KOPT-K1 (cell line): ENCODE data around the gene KLHL2.

Experiments
- H3K27ac ChIP-seq: fragments of 200-600 bp; sonication (generic); 2 replicates; pipeline ENCODE4 v1.5.1; 2016; ENCODE audit warnings: antibody characterized with exemption, mild to moderate bottlenecking, low read depth, low read length; ENCODE audit not compliant: poor library complexity, severe bottlenecking
- H3K36me3 ChIP-seq: fragments of 200-600 bp; sonication (generic); 2 replicates; pipeline ENCODE4 v1.5.1; 2017; ENCODE audit warnings: antibody characterized with exemption, mild to moderate bottlenecking, low read length, moderate library complexity; ENCODE audit not compliant: insufficient read depth
- H3K9me3 ChIP-seq: fragments of 200-600 bp; sonication (generic); 2 replicates; pipeline ENCODE4 v1.5.1; 2017; ENCODE audit warnings: antibody characterized with exemption, low read length, mild to moderate bottlenecking; ENCODE audit not compliant: insufficient read depth, poor library complexity, severe bottlenecking

Gene KLHL2

DNA sequence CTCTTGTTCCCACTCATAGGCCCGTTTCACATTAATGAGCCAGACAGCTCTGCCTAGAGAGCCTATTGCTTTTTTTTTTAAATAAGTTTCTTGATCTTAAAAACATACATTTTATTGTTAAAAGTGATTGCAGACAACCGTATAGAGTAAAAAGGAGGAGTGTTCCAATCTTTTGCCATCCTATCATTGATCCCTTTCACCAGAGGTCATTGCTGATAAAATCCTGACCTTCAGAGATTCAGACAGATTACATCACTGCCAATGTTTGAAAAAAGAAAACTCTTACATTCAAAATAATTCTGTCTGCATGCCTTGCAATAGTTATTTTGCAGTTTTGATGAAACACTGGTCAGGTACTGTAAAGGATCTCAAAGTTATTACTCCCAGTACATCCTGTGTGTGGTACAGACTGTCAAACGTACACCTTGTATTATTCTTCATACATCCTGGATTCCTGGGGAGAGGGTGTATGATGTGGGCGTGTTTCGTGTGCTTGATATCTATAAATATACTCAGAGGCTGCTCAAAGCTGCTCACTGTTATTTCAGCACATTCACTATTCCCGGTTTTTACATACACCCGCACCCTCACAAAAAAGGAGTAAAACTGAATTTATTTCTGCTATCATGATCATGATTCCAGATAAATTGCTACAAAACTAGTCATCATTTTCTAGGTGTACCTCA, 15.4 kb upstream of the KLHL2 start:
- Histone ChIP-seq H3K36me3 (no peaks in the 10 kb centered on the region), H3K27ac (no peak overlapping the region), H3K9me3 (no peaks in the 10 kb centered on the region)

GRCh38 chr4:165192500-165192898, 14.9 kb upstream of the KLHL2 start:
- Histone ChIP-seq H3K9me3 (no peaks in the 10 kb centered on the region), H3K27ac (no peak overlapping the region), H3K36me3 (no peaks in the 10 kb centered on the region)

DNA sequence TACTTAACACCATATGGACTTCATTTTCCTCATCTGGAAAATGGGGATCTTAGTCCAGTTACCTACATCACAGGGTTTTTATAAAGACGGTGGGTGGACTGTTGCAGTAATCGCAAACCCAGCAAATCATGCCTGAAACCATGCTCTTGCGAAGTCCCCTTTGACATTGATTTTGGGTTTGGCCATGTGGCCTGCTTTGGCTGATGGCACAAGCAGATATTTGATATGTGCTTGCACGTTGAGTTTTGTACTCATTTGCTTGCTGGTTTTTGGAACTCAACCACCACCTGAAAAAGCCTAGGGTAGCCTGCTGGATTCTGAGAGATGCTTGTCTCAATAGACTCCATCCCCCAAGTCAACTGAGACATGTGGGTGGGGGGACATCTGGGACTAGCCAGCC, 14.4 kb upstream of the KLHL2 start:
- H3K27ac ChIP-seq: no peak overlapping the region
- H3K36me3 ChIP-seq: no peaks in the 10 kb centered on the region
- H3K9me3 ChIP-seq: no peaks in the 10 kb centered on the region

GRCh38 chr4:165194368-165194767, 13.0 kb upstream of the KLHL2 start:
- H3K27ac ChIP-seq: no peak overlapping the region
- H3K9me3 ChIP-seq: no peaks in the 10 kb centered on the region

GRCh38 chr4:165198329-165198728, 9.0 kb upstream of the KLHL2 start:
- H3K9me3 ChIP-seq: no peaks in the 10 kb centered on the region
- H3K27ac ChIP-seq: no peak overlapping the region
- no peaks in the 10 kb centered on the region for H3K36me3 ChIP-seq

More at GRCh38 chr4:165194368-165194767, 13.0 kb upstream of the KLHL2 start:
- H3K36me3 ChIP-seq: no peaks in the 10 kb centered on the region

DNA sequence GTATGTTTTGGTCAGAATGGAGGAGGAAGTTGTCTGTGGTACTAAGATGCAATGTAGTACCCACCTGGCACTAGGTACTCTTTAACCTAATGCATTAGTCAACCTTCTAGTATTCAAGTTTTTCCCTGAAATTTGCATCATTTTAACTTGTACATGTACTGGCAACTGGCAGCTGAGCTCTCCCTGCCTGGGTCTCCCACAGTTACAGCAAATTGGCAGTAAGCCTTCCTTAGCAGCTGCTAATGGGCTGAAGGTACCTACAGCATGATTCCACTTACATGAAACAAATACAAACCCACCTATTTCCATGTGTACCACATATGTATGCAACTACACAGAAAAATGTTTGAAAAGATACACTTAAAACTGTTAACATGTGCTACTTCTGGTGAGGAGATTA, 8.1 kb upstream of the KLHL2 start:
- H3K27ac ChIP-seq: no peak overlapping the region
- H3K36me3 ChIP-seq: no peaks in the 10 kb centered on the region
- no peaks in the 10 kb centered on the region for H3K9me3 ChIP-seq

- no peaks in the 10 kb centered on the region for H3K36me3 ChIP-seq
- H3K27ac ChIP-seq: no peak overlapping the region
- no peaks in the 10 kb centered on the region for H3K9me3 ChIP-seq
Measured at GRCh38 chr4:165199722-165200121, 7.6 kb upstream of the KLHL2 start.

GRCh38 chr4:165201806-165202205, 5.6 kb upstream of the KLHL2 start:
- Histone ChIP-seq H3K27ac (no peak overlapping the region), H3K36me3 (no peaks in the 10 kb centered on the region), H3K9me3 (no peaks in the 10 kb centered on the region)

- H3K9me3 ChIP-seq: no peaks in the 10 kb centered on the region
- no peaks in the 10 kb centered on the region for H3K36me3 ChIP-seq
- no peak overlapping the region for H3K27ac ChIP-seq
Measured at GRCh38 chr4:165203541-165204461, 3.6 kb upstream of the KLHL2 start.

DNA sequence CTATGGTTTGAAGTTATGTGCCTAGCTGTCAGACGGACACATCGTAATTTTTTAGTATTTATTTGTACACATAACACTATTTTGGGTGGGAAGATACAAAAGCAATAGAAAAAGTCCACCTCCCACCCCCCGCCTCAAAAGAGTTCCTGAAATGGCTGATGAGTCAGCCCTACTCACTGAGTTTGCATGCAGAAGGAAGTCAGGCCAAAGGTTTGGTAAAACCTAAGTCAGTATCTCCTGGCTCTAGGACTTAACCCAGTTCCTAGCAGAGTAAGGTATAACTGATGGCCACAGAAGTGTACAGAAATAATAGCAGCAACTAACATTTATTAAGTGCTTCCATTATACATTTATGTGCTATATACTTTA, 2.9 kb upstream of the KLHL2 start:
- no peak overlapping the region for H3K27ac ChIP-seq
- H3K9me3 ChIP-seq: no peaks in the 10 kb centered on the region
- H3K36me3 ChIP-seq: no peaks in the 10 kb centered on the region

DNA sequence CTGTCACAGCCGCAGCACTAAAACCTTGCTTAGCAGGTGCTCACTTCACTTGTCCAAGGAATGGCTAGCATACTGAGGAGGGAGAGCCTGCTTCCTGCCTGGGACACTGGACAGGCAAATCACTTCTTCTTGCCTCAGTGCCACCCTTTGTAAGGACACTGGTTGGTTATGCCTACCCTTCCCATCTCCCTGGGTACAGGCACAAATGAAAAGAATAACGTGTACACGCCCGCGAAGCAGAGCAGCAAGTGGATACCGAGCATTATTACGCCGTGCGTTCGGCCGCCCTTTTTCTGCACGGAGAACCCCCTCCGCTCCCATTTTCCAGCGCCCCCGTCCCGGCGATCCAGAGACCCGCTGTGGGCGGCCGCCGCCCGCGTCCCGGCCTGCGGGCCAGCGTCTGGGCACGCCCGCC, 338 bp upstream of the KLHL2 start:
- no peaks in the 10 kb centered on the region for H3K9me3 ChIP-seq
- H3K27ac ChIP-seq: peak overlapping the region; percentile 33
- no peaks in the 10 kb centered on the region for H3K36me3 ChIP-seq

DNA sequence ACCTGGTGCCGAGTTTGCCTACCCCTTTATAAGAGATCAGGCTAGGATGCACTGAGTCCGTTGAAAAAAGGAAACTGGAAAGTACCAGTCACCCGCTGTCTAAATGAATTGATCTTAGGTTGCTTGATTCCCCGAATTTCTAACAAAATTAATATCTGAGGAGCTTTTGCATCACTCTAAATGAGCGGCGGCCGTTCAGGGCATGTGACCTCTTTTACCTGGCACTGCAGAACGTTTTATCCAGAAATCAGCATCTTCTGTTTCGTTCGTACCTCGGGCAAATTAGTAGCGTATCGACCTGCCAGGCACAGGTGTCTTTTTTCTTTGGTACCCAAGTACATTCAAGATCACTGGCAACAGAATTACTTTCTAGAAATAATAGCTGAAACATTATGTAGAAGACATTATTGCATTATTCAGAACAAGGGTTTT, 876 bp downstream of the KLHL2 start:
- no peak overlapping the region for H3K27ac ChIP-seq
- H3K36me3 ChIP-seq: no peaks in the 10 kb centered on the region
- no peaks in the 10 kb centered on the region for H3K9me3 ChIP-seq

- H3K27ac ChIP-seq: no peak overlapping the region
- H3K36me3 ChIP-seq: no peaks in the 10 kb centered on the region
- H3K9me3 ChIP-seq: no peaks in the 10 kb centered on the region
Measured at GRCh38 chr4:165208741-165209388, 1.5 kb downstream of the KLHL2 start.

DNA sequence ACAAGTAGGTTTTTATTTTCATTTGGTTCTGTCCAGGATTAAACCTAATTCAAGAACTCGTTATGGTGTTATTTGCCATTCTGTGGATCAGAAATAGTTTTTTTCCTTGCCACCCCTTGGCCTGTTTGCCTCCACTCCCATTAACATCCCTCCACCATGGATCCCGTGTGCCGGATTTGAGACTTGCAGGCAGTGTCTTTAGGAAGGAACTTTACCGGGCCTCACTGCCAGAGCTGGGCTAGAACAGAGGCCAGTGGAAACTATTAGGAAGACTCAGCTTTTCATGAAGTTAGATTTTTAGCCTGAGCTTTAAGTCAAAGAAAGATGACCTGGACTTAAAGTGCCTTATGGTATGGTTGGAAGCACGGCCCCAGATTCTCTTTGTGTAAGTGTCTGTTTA, 2.4 kb downstream of the KLHL2 start:
- Histone ChIP-seq H3K27ac (no peak overlapping the region), H3K9me3 (no peaks in the 10 kb centered on the region), H3K36me3 (no peaks in the 10 kb centered on the region)

DNA sequence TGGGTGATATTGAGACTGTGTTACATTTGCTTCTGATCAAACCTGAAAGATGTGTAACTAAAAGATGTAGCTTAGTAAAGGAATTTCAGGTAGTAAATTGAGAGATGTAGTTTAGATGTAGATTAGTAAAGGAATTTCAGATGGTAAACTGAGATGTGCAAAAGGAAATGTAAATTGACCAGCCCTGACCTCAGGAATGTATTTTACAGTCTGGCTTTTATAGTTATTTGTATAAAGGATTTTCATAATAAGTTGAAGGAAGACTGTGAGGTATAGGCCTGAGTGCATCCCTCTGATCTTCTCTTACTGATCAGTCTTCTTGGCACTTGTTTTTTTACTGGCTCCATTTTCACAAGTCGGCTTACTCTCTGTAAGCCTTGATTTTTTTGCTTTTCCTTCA, 3.2 kb downstream of the KLHL2 start:
- Histone ChIP-seq H3K36me3 (no peaks in the 10 kb centered on the region), H3K9me3 (no peaks in the 10 kb centered on the region), H3K27ac (no peak overlapping the region)
